K562 (cell line): ENCODE results near the gene LRRC8E. TPM values are rescaled to one million over a fixed set of nuclear protein-coding genes. Genes with fewer than 3 reads are reported as not detected.
A peak's percentile ranks its signal among the peaks of the same experiment; 100 is the strongest.

ENCODE experiments used
- ARHGAP35 ChIP-seq: fragments of 450-650 bp; IDR thresholded peaks from 2 replicates; pipeline ENCODE4 v1.6.1; 2018; ENCODE audit not compliant: partially characterized antibody
- BACH1 ChIP-seq: fragments of 200-800 bp; sonication (Bioruptor generic); IDR thresholded peaks from 2 replicates; pipeline ENCODE4 v1.6.1; 2016; ENCODE audit warnings: missing genetic modification characterization, missing compliant biosample characterization
- CBFA2T2 ChIP-seq: fragments of 450-650 bp; conservative IDR thresholded peaks from 2 replicates; pipeline ENCODE4 v1.6.1; 2017; ENCODE audit warnings: mild to moderate bottlenecking
- CREB1 ChIP-seq, 2 experiments: sonication (generic) in 1 of 2; formaldehyde crosslinking in 1 of 2; IDR thresholded peaks; 2 replicates each; pipeline versions ENCODE4 v1.6.1 to v1.8.0; 2012 to 2022; ENCODE audit warnings: inconsistent platforms in 1 of 2, mild to moderate bottlenecking in 1 of 2, missing genetic modification reagents in 1 of 2, moderate library complexity in 1 of 2
- CREBBP ChIP-seq: IDR thresholded peaks from one replicate; pipeline ENCODE4 v1.6.1; 2012; ENCODE audit warnings: low read depth, mild to moderate bottlenecking, control low read depth, inconsistent platforms, low read length
- FOXA3 ChIP-seq, 2 experiments: fragments of 450-650 bp in 1 of 2; sonication (generic) in 1 of 2; formaldehyde crosslinking; IDR thresholded peaks in 1 of 2; conservative IDR thresholded peaks in 1 of 2; 2 replicates each; pipeline versions ENCODE4 v1.4.0 to v1.8.0; 2020 to 2022; ENCODE audit warnings: mild to moderate bottlenecking in 2 of 2, missing genetic modification reagents in 1 of 2
- FOXJ3 ChIP-seq: sonication (generic); formaldehyde crosslinking; IDR thresholded peaks from 2 replicates; pipeline ENCODE4 v1.4.0; 2020; ENCODE audit warnings: mild to moderate bottlenecking, missing genetic modification reagents
- GABPA ChIP-seq: fragments of 200-800 bp; sonication (Bioruptor generic); conservative IDR thresholded peaks from 2 replicates; pipeline ENCODE4 v1.6.1; 2016; ENCODE audit warnings: low read depth, missing genetic modification characterization, missing compliant biosample characterization
- GABPB2 ChIP-seq: fragments of 250-450 bp; sonication (Bioruptor Pico); conservative IDR thresholded peaks from 2 replicates; pipeline ENCODE4 v1.5.1; 2021; ENCODE audit warnings: mild to moderate bottlenecking
- GTF2E2 ChIP-seq: fragments of 200-800 bp; sonication (Bioruptor generic); IDR thresholded peaks from 2 replicates; pipeline ENCODE4 v1.6.1; 2016; ENCODE audit warnings: missing genetic modification characterization, missing compliant biosample characterization
- MAFK ChIP-seq: IDR thresholded peaks from 2 replicates; pipeline ENCODE4 v1.6.1; 2011; ENCODE audit warnings: low read length, improper control_type of control experiment
- NR2C2 ChIP-seq, 2 experiments: fragments of 200-800 bp in 1 of 2; sonication (Bioruptor generic) in 1 of 2; sonication (generic) in 1 of 2; formaldehyde crosslinking in 1 of 2; IDR thresholded peaks; 2 replicates each; pipeline versions ENCODE4 v1.6.1 to v1.8.0; 2016 to 2022; ENCODE audit warnings: mild to moderate bottlenecking in 1 of 2, missing compliant biosample characterization in 1 of 2, missing genetic modification characterization in 1 of 2, missing genetic modification reagents in 1 of 2
- SMARCE1 ChIP-seq: fragments of 450-650 bp; IDR thresholded peaks from 2 replicates; pipeline ENCODE4 v1.7.1; 2016; ENCODE audit warnings: mild to moderate bottlenecking
- TCFL5 ChIP-seq: fragments of 250-450 bp; sonication (Bioruptor Pico); conservative IDR thresholded peaks from 2 replicates; pipeline ENCODE4 v1.6.1; 2021; ENCODE audit warnings: mild to moderate bottlenecking, moderate library complexity, matching md5 sums
- XRCC3 ChIP-seq: fragments of 450-650 bp; IDR thresholded peaks from 2 replicates; pipeline ENCODE4 v1.6.1; 2017; ENCODE audit warnings: mild to moderate bottlenecking, moderate library complexity
- ZNF41 ChIP-seq: fragments of 250-450 bp; sonication (Bioruptor Pico); conservative IDR thresholded peaks from 2 replicates; pipeline ENCODE4 v1.4.0; 2020; ENCODE audit warnings: mild to moderate bottlenecking
- ZNF586 ChIP-seq: fragments of 450-650 bp; formaldehyde crosslinking; conservative IDR thresholded peaks from 2 replicates; pipeline ENCODE4 v1.4.0; 2020; ENCODE audit warnings: mild to moderate bottlenecking, moderate library complexity
- polyA plus RNA-seq, 8 experiments: library from polyadenylated mRNA; depleted of rRNA in 4 of 8; stranded (reverse) in 5 of 8; unstranded in 3 of 8; fragments of >200 nt; fragmentation: Nextera tagmentation in 2 of 8; fragmentation: Illumina TruSeq in 1 of 8; extraction: Ambion mirVana in 2 of 8; extraction: Trizol in 1 of 8; gene quantifications; 2 replicates each; pipeline versions ENCODE4 v1.2.1 to v1.2.3, GENCODE V29; 2011 to 2014; ENCODE audit warnings: inconsistent platforms in 1 of 8, missing spikeins in 1 of 8
- total RNA-seq, 7 experiments: library from RNA; depleted of rRNA in 6 of 7; stranded (reverse); fragments of >200 nt in 6 of 7; fragmentation: Illumina TruSeq in 2 of 7; extraction: Trizol in 2 of 7; gene quantifications; 2 replicates each; pipeline versions ENCODE4 v1.2.1 to v1.2.3, GENCODE V29; 2011 to 2021; ENCODE audit warnings: low replicate concordance in 1 of 7
- TF ChIP-seq, protein P1 (sequence below): fragments of 450-650 bp; IDR thresholded peaks from 2 replicates; pipeline ENCODE4 v1.6.1; 2017; ENCODE audit warnings: mild to moderate bottlenecking, moderate library complexity
- TF ChIP-seq, protein P2 (sequence below): fragments of 450-650 bp; IDR thresholded peaks from one replicate; pipeline ENCODE4 v1.6.1; 2018; ENCODE audit warnings: mild to moderate bottlenecking, moderate library complexity; ENCODE audit not compliant: partially characterized antibody
- TF ChIP-seq, protein P3 (sequence below): sonication (generic); formaldehyde crosslinking; IDR thresholded peaks from 2 replicates; pipeline ENCODE4 v1.9.0; 2022; ENCODE audit warnings: mild to moderate bottlenecking, missing genetic modification reagents
- TF ChIP-seq, protein P4 (sequence below): IDR thresholded peaks from 2 replicates; pipeline ENCODE4 v1.6.1; 2011; ENCODE audit not compliant: insufficient read length; ENCODE audit errors: extremely low read depth
- TF ChIP-seq, protein P5 (sequence below): fragments of 450-650 bp; IDR thresholded peaks from 2 replicates; pipeline ENCODE4 v1.6.1; 2016

The LRRC8E gene
- total and polyA plus RNA-seq, 9 of the 15 experiments (the other 6 are each of a cell fraction or from before 2014, with no cell fraction given), result 0.08 to 5.7 (median 3.5) TPM; not detected in 1

DNA sequence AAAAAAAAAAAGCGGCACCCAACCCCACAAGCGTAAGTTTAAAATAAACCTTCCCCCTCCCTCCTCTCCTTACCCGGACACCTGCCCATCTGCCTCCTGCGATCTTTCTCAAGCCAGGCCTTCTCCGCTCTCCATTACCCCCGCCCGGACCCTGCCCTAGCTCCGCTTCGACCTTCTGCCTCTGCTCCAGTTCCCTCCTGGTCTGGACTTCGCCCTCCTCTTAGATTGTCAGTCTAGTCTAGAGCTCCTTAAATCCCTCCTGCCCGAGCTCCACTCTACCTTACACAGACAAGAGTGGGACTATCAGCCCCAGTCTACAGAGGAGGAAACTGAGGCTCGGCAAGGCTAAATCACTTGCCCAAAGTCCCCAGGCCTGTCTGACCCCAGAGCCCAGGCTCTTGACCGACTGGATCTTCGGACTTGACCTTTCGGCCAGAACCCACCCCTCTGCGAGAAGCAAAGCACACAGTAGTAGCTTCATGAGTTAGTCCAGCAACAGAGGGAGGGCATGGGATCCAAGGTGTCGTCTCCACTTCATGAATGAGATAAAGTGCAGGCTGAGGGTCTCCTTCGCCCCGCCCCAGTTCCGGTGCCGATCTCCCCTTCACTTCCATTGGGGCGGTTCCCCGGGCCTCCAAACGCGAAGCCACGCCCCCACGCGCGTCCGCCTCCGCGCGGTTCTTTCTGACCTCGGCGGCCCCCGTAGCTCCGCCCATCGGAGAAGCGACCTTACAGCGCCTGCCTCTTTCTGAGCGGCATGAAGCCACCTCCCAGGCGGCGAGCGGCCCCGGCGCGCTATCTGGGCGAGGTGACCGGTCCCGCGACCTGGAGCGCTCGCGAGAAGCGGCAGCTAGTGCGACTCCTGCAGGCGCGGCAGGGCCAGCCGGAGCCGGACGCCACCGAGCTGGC, 31.6 kb downstream of the LRRC8E start, which contains the start of gene SNAPC2 (continued):
- TF ChIP-seq BACH1 (no peak), GABPB2 (no peak), FOXJ3 (CRISPR knock-in tag) (no peak), FOXA3 (CRISPR knock-in tag; conservative IDR thresholded peaks at IDR 0.05 in 1 of 2, IDR thresholded peaks at IDR 0.05 in 1 of 2) (peak in 1 of 2 experiments; percentile 18; a peak in 1 of 4 replicates), NR2C2 (CRISPR knock-in tag; IDR thresholded peaks at IDR 0.05) (no peak), NR2C2 (tag; IDR thresholded peaks at IDR 0.05) (peak; percentile 81), GABPA (tag) (peak; percentile 57; the same call in 1 of the 2 replicates), ARHGAP35 (no peak), CBFA2T2 (no peak), CREB1 (IDR thresholded peaks at IDR 0.05) (peak; percentile 47), CREB1 (CRISPR knock-in tag; IDR thresholded peaks at IDR 0.05) (peak; percentile 49; the same call in 1 of the 2 replicates), SMARCE1 (no peak), ZNF586 (CRISPR knock-in tag) (no peak), ZNF41 (CRISPR knock-in tag) (no peak), XRCC3 (no peak), TCFL5 (CRISPR knock-in tag) (no peak), MAFK (no peak), GTF2E2 (tag) (peak; percentile 7; the same call in 1 of the 2 replicates), CREBBP (no peak)
- TF ChIP-seq, protein P1, sequence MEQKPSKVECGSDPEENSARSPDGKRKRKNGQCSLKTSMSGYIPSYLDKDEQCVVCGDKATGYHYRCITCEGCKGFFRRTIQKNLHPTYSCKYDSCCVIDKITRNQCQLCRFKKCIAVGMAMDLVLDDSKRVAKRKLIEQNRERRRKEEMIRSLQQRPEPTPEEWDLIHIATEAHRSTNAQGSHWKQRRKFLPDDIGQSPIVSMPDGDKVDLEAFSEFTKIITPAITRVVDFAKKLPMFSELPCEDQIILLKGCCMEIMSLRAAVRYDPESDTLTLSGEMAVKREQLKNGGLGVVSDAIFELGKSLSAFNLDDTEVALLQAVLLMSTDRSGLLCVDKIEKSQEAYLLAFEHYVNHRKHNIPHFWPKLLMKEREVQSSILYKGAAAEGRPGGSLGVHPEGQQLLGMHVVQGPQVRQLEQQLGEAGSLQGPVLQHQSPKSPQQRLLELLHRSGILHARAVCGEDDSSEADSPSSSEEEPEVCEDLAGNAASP, result no peak
- TF ChIP-seq, protein P2, sequence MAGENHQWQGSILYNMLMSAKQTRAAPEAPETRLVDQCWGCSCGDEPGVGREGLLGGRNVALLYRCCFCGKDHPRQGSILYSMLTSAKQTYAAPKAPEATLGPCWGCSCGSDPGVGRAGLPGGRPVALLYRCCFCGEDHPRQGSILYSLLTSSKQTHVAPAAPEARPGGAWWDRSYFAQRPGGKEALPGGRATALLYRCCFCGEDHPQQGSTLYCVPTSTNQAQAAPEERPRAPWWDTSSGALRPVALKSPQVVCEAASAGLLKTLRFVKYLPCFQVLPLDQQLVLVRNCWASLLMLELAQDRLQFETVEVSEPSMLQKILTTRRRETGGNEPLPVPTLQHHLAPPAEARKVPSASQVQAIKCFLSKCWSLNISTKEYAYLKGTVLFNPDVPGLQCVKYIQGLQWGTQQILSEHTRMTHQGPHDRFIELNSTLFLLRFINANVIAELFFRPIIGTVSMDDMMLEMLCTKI, result no peak
- TF ChIP-seq, protein P3, sequence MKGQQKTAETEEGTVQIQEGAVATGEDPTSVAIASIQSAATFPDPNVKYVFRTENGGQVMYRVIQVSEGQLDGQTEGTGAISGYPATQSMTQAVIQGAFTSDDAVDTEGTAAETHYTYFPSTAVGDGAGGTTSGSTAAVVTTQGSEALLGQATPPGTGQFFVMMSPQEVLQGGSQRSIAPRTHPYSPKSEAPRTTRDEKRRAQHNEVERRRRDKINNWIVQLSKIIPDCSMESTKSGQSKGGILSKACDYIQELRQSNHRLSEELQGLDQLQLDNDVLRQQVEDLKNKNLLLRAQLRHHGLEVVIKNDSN (CRISPR knock-in tag), result peak; percentile 40; the same call in 1 of the 2 replicates
- TF ChIP-seq, protein P4, sequence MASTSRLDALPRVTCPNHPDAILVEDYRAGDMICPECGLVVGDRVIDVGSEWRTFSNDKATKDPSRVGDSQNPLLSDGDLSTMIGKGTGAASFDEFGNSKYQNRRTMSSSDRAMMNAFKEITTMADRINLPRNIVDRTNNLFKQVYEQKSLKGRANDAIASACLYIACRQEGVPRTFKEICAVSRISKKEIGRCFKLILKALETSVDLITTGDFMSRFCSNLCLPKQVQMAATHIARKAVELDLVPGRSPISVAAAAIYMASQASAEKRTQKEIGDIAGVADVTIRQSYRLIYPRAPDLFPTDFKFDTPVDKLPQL, result no peak
- TF ChIP-seq, protein P5, sequence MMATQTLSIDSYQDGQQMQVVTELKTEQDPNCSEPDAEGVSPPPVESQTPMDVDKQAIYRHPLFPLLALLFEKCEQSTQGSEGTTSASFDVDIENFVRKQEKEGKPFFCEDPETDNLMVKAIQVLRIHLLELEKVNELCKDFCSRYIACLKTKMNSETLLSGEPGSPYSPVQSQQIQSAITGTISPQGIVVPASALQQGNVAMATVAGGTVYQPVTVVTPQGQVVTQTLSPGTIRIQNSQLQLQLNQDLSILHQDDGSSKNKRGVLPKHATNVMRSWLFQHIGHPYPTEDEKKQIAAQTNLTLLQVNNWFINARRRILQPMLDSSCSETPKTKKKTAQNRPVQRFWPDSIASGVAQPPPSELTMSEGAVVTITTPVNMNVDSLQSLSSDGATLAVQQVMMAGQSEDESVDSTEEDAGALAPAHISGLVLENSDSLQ, result peak; percentile 4; the same call in 1 of the 2 replicates
